Motor neuron (in vitro differentiated cells): Measurements from ENCODE around the gene SEBOX. TPM values are rescaled to one million over a fixed set of nuclear protein-coding genes. Genes with fewer than 3 reads are reported as not detected.

Source experiments
- ATAC-seq, 8 experiments: fragments of 200-7000 bp; cut with Tn5 transposase; replicated peaks in 6 of 8; 2 replicates each; pipeline ENCODE4 v1.8.0; 2021; ENCODE audit warnings: mild to moderate bottlenecking in 8 of 8, moderate library complexity in 8 of 8
- H3K27ac ChIP-seq, 2 donors: fragments of 250-450 bp; sonication (Bioruptor Pico); 2 replicates each; pipeline ENCODE4 v1.9.0; 2021; ENCODE audit warnings: antibody characterized with exemption in 2 of 2, mild to moderate bottlenecking in 2 of 2, moderate library complexity in 1 of 2
- H3K4me1 ChIP-seq, 2 donors: fragments of 250-450 bp; sonication (Bioruptor Pico); replicated peaks in 1 of 2; 2 replicates each; pipeline ENCODE4 v1.6.1; 2021; ENCODE audit warnings: antibody characterized with exemption in 2 of 2, mild to moderate bottlenecking in 2 of 2, moderate library complexity in 1 of 2
- H3K4me3 ChIP-seq, 5 donors: fragments of 250-450 bp; sonication (Bioruptor Pico); 2 replicates each; pipeline ENCODE4 v1.9.0; 2021; ENCODE audit warnings: antibody characterized with exemption in 5 of 5, mild to moderate bottlenecking in 5 of 5, moderate library complexity in 4 of 5
- WGBS, 10 experiments: fragments of 450-650 bp; shearing (Covaris generic); methylation state at CpG; one replicate each; pipeline ENCODE4 v1.0.0; 2022; 5-methylcytosine and 5-hydroxymethylcytosine counted together
- in situ Hi-C, 9 experiments: fragments of 400-800 bp; cut with MboI; loops; one replicate each; pipeline ENCODE4 v1.15.0; 2021; ENCODE audit warnings: low sequenced_read_pairs in 9 of 9, low pct_unique_long_range_greater_than_20kb in 2 of 9; ENCODE audit not compliant: unreplicated experiment in 9 of 9
- total RNA-seq, 8 experiments: library from RNA; unstranded; fragments of 300-600 nt; gene quantifications; 2 replicates each; pipeline versions ENCODE4 v1.2.3 to v1.2.4, GENCODE V29; 2022

SEBOX gene
- total RNA-seq, 8 experiments from 2014 or later: 0.52 to 0.66 TPM; not detected in 6

DNA sequence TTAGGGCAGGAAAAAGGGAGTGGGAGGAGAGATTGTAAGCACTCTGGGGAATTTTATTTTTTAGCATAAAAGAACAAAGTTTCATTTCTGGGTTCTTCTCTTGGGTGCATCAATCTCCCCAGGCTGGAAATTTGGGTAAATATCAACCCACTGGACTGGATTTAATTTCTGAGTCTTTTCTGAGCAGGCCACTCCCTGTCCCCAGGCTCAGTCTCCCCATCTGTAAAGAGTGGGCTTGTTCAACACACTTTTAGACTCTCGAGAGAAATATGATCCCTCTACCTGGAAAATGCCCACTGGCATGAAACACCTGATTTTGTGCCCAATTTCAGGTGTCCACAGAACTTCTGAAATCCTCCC lies 5.7 kb upstream of the SEBOX start:
- 100% methylated on average over 1 of the region's 1 CpG; no CpG with 5 or more reads in 8 of the 10 experiments for WGBS, 10 experiments
- Histone ChIP-seq H3K4me3 (peak overlapping the region in 2 of 5 donors; percentile 13 to 68), H3K27ac (no peak overlapping the region), H3K4me1 (peaks cover 24 to 26% of the 10 kb centered on the region in 2 donors)
- in situ Hi-C loops: no loop called here
- no peak for ATAC-seq

DNA sequence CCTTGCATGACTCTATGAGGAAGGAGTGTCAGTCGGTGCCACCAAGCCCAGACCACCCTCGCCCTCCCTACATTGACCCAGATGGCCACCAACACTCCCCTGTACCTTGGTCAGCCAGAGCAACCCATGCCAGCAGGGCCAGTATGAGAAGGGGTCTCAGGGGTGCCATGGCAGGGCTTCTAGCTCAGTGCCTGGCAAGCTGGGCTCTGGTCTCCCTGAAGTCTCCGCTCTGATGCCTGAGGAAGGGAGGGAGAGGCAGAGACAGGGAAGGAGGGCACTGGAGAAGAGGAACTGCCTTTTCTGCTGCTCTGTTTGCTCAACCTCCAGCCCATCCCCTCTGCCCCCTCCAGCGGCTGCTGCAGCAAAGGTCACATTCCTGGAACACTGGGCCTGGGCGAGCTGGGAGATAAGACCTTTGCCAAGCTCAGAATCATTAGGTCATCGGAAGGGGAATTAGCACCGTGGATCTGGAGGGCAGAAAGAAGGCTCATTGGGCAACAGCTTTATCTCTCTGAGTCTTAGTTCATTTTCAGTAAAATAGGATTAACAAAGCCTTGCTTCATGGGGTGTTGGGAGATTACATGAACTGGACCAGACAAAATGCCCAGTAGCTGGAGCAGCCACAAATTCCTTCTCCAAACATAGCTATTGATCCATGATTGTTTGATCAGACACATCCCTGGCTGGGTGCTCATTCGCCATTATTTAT lies 5.2 kb upstream of the SEBOX start, which contains the start of gene VTN:
Gene VTN, minus strand, starts transcription at position 273 of the 709 bp plus-strand sequence. Its CDS starts 104 bp downstream, at position 169.
- no peak for ATAC-seq

DNA sequence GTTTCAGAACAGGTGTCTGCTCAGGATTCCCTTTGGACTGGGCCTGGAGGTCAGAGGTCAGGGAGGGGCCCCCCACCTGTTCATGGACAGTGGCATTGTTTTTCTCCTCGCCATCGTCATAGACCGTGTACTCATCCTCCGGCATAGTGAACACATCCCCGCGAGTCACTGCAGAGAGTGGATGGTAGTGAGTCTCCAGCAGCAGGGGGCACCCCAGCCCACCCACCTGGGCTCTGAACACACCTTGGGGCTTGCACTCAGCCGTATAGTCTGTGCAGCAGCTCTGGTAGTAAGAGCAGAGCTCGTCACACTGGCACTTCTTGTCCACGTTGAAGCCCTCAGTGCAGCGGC lies 4.7 kb upstream of the SEBOX start:
- in situ Hi-C loops: no loop called here
- WGBS, 10 experiments: 18 to 87% methylated on average over 3 of the region's 10 CpGs; no CpG with 5 or more reads in 8 of the 10 experiments
- no peak for ATAC-seq
- Histone ChIP-seq H3K4me1 (peaks cover 24 to 26% of the 10 kb centered on the region in 2 donors), H3K27ac (no peak overlapping the region), H3K4me3 (no peak overlapping the region)

More for the DNA sequence above, 5.2 kb upstream of the SEBOX start, which contains the start of gene VTN:
- Histone ChIP-seq H3K4me3 (peak within 1 kb of the TSS in 3 of 5 donors; percentile 7 to 68 (median 13)), H3K4me1 (peaks cover 24 to 26% of the 10 kb centered on the region in 2 donors), H3K27ac (no peak within 1 kb of the TSS)
- WGBS, 10 experiments: 7 to 80% (median 33%) methylated on average over 1 to 5 of the region's 8 CpGs; no CpG with 5 or more reads in 1 of the 10 experiments
- in situ Hi-C loops: no loop called here

DNA sequence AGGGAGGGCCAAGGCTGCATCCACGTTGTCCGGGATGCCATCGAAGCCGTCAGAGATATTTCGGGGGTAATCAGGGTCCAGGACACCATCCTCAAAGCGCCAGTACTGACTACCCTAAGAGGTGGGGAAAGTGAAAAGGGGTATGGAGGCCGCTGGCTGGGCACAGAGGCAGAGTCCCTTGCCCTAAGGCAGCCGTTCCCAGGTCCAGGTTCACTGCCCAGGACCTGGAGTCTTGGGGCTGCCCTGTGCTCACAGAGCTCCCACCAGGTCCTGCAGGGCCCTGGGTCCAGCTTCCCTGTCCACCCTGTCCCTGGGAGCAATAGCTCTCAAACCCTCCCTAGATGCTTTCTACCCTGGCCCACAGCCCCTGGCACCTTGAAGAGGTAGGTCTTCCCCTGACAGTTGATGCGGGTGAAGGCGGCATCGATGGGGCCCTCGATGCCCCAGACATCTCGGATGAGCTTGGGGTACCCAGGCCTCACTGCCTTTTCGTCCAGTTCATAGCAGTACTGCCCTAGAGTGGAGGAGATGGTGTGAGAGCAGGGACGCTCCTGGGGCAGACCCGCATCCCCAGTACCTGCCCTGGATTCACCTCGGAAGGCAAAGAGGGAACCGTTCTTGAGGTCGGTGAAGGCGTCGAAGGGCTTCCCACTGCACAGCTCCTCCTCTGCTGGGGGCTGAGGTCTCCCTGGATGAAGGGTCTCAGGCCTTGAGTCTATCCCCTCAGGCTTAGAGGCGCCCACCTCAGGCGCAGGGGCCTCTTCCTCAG lies 4.1 kb upstream of the SEBOX start:
- 70 to 98% (median 90%) methylated on average over 2 to 9 of the region's 23 CpGs; no CpG with 5 or more reads in 4 of the 10 experiments for WGBS, 10 experiments
- H3K4me3 ChIP-seq: no peak overlapping the region
- peaks cover 24 to 25% of the 10 kb centered on the region in 2 donors for H3K4me1 ChIP-seq
- no peak overlapping the region for H3K27ac ChIP-seq
- in situ Hi-C loops: no loop called here
- ATAC-seq: no peak

DNA sequence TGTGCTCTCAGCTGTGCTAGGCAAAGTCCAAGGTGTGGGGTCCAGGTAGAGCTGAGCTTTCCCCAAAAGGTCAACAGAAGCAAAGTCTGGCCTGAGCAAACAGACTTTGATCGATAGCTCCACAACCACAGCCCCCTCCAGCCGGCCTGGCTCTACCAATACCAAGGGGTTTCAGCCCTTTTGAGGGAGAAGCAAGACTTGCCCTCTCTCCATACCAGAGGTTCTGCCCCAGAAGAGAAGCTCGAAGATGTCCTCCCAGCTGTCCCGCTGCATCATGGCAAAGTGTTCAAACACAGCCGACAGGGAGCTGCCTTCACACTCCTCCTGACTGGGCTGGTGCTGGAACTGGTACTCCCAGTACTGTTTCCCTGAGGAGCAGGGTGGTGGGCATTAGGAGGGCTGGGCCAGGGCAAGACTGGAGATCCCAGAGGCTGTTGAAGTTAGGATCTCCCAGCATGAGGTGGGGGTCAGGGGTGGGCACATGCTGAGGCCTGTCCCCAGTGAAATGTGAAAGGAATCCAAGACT lies 3.4 kb upstream of the SEBOX start:
- H3K27ac ChIP-seq: no peak overlapping the region
- in situ Hi-C loops: no loop called here
- H3K4me3 ChIP-seq: no peak overlapping the region
- WGBS, 10 experiments: no CpG with 5 or more reads among the region's 5 CpGs
- H3K4me1 ChIP-seq: peaks cover 18 to 21% of the 10 kb centered on the region in 2 donors
- ATAC-seq: no peak

DNA sequence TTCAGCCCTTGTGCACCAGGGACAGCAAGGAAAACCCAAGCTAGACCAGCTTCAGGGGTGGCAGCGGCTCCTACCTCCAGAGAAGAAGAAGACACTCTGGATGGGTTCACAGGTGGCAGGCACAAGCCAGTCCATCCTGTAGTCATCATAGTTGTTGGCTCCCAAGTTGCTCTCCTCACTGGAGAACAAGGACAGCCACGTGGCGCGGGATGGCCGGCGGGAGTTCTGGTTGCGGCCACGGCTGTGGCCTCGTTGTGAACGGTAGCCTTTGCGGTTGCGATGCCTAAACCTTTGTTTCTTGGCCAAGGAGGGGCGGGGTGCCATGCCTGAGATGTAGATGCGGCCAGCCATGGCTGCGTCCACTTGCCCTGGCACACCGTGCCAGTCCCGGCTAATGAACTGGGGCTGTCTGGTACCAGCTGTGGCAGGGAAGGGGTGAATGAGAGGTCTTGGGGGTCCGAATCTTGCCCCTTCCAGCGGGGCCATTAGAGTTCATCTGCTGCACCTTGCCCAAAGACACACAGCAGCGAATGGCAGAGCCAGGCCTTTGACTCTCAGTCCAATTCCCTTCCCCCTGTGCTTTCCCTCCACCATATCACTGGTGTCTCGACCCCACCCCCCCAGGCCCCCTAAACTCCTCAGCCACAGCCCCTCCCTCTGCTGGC lies 2.8 kb upstream of the SEBOX start:
- WGBS, 10 experiments: 78 to 100% (median 86%) methylated on average over 4 to 11 of the region's 21 CpGs; no CpG with 5 or more reads in 7 of the 10 experiments
- peaks cover 12 to 15% of the 10 kb centered on the region in 2 donors for H3K4me1 ChIP-seq
- no peak overlapping the region for H3K4me3 ChIP-seq
- no peak overlapping the region for H3K27ac ChIP-seq
- in situ Hi-C loops: no loop called here
- ATAC-seq: no peak

DNA sequence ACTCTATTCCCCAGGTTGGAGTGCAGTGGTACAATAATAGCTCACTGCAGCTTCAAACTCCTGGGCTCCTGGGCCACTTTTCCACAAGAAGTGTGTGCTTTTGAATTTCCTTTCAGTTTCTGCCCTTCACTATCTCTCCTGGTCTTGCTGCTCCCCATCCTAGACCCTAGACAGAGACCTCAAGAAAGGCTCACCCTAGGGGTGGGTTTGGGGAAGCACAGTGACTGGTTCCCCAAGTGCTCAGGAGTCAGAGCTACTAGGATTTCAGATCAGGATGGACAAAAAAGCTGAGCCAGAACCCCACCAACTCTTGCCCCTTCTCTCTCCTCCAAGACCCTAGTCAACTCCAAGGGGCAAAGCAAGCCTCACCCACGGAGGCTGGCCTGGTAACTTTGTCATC lies 1.6 kb upstream of the SEBOX start:
- WGBS, 10 experiments: 80% methylated on average over 1 of the region's 1 CpG; no CpG with 5 or more reads in 9 of the 10 experiments

DNA sequence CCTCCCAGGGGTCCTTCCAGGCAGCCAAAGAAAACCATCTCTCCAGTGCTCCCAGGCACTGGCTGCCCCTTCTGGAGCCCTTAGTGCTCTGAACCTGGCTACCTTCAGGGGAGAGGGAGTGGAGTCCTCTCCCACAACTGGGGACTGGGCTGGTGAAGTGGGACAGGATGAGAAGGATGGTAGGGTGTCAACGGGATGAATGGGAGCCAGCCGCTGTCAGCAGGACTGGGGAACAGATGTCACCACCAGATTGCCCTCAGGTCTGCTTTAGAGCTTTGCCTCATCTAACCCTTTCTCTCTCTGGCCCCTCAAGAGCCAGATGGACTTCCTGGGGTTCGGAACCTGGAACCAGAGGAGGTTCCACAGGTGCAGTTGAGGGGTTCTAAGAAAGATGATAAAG lies 488 bp upstream of the SEBOX start:
- Histone ChIP-seq H3K27ac (no peak overlapping the region), H3K4me3 (no peak overlapping the region), H3K4me1 (peaks cover 3 to 6% of the 10 kb centered on the region in 2 donors)
- in situ Hi-C loops: no loop called here
- 60 to 100% (median 91%) methylated on average over 1 to 3 of the region's 3 CpGs; no CpG with 5 or more reads in 6 of the 10 experiments for WGBS, 10 experiments
- no peak for ATAC-seq

More for the DNA sequence above, 1.6 kb upstream of the SEBOX start:
- no peak for ATAC-seq
- peaks cover 9 to 11% of the 10 kb centered on the region in 2 donors for H3K4me1 ChIP-seq
- no peak overlapping the region for H3K4me3 ChIP-seq
- in situ Hi-C loops: no loop called here
- no peak overlapping the region for H3K27ac ChIP-seq

DNA sequence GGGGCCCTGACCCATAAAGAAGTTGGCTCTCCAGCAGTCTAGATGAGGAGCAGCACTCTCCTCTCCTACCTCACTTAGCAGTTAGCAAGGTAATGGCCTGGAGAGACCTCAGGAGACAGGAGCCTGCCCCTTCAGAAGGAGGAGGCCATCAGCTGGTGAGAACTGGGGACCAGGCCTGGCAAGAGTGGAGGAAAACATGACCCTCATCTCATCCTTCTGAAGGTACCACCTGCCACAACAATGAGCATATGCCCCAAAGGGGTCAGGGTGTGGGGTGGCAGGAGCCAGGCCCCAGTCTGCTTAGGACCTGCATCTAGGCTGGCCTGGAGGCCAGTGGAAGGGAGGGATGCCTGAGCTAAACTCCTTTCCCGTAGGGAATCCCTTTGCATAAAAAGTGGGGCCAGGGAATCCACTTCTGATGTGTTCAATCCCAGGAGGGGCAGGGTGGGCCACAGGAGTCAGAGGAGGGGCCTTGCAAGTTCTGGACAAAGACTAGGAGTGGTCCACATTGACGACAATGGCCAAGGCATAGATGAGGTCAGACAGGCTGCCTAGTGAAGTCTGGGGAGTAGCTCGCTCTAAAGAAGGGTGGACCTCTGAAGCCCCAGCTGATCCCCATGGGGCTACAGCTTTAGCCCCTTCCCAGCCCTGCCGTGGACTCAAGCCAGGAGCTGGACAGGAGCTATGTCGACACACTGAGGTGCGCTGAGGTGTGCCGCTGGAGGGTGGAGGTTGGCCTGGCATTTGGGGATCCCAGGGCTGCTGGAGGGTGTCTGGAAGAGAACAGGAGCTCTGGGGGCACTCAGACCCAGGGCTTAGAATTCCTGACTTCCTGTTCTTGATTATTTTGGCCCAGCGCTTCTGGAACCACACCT lies 986 bp downstream of the SEBOX start:
- in situ Hi-C loops: no loop called here
- WGBS, 10 experiments: 90 to 100% methylated on average over 2 to 4 of the region's 8 CpGs; no CpG with 5 or more reads in 8 of the 10 experiments
- no peak overlapping the region for H3K4me3 ChIP-seq
- no peak overlapping the region for H3K27ac ChIP-seq
- ATAC-seq: no peak
- H3K4me1 ChIP-seq: no peaks in the 10 kb centered on the region

DNA sequence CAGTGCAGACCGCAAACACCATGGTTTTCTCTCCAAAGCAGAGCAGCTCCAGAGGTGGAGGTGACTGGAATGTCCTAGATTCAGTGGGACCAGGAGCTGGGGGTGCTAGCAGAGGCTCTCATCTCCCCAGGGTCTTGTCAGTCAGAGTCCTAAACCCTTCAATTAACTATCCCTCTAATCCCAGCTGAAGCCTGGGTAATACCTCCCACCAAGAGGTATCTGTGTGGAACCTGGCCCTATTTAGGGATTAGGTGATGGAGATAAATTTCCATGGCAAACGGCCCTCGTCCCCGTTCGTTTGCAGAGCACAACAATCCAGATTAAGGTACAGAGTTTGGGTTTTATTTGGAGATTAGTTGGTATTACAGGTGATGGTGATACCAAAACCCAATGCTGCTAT lies 1.8 kb downstream of the SEBOX start:
- Histone ChIP-seq H3K4me3 (no peak overlapping the region), H3K27ac (no peak overlapping the region), H3K4me1 (peaks cover 2 to 3% of the 10 kb centered on the region in 2 donors)
- in situ Hi-C loops: no loop called here
- WGBS, 10 experiments: 88 to 97% methylated on average over 4 of the region's 5 CpGs; no CpG with 5 or more reads in 8 of the 10 experiments
- no peak for ATAC-seq

DNA sequence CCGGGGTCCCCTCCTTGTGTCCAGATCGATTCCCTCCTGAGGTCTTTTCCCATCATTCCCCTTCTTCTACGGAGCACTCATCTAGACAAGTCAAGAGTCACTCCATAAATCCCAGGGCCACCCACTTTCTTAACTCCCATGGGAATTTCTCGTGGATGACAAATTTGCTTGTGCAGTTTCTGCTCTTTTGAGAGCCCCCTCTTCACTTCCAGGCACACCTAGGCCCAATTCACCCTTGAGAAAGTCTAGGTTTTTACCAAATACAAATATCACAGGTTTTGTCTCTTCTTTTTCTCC lies 7.2 kb downstream of the SEBOX start:
- WGBS, 10 experiments: 0 to 20% (median 0%) methylated on average over 1 to 2 of the region's 4 CpGs; no CpG with 5 or more reads in 4 of the 10 experiments
- Histone ChIP-seq H3K27ac (peak overlapping the region; percentile 76 to 92), H3K4me1 (peaks cover 4 to 10% of the 10 kb centered on the region in 2 donors), H3K4me3 (peak overlapping the region; percentile 69 to 96 (median 79))
- in situ Hi-C loops: no loop called here
- ATAC-seq: no peak
